HG02678 (cell line): ENCODE results near the gene PGD.
"Not testable (repeated sequence)": the region's sequence is repeated elsewhere in the genome, so short reads cannot be mapped to it uniquely, and the experiment has no call there.

Experiments
- ATAC-seq: cut with Tn5 transposase; IDR thresholded peaks from one replicate; pipeline ENCODE4 v1.9.1; 2021; ENCODE audit warnings: mild to moderate bottlenecking, moderate library complexity; ENCODE audit not compliant: unreplicated experiment

Gene PGD

DNA sequence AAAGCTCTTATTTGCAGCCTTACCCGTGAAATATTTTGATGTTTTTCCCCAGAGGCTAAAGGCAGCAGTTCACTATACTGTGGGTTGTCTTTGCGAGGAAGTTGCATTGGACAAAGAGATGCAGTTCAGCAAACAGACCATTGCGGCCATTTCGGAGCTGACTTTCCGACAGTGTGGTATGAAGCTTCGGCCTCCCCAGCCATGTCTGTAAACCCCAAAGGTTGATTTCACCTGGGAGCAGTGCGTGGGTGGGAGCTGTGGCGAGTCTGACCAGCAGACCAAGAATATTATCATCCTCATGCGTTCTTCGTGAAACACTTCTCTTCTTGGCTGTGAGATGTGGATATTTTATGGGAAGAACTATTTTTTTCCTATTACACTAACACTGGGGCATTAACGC, 34.9 kb downstream of the PGD start:
- ATAC-seq: no peak

DNA sequence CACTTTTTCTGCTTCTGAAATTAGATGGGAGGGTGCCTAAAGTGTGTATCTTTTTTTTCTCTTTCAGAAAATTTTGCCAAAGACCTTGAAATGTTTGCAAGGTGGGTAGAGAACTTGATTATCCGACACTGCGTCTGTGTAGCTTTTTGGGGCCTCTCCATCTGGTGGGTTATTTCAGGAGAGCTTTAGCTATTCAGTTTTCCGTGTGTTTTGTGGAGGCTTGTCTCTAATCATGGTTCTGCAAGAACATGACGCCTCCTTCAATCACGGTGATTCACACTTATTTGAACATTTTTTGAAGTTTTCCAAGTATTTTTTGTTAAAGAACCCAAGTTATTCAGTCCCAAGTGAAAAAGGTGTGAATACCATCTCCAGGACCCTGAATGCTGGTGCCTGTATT, 35.7 kb downstream of the PGD start:
- ATAC-seq: no peak

DNA sequence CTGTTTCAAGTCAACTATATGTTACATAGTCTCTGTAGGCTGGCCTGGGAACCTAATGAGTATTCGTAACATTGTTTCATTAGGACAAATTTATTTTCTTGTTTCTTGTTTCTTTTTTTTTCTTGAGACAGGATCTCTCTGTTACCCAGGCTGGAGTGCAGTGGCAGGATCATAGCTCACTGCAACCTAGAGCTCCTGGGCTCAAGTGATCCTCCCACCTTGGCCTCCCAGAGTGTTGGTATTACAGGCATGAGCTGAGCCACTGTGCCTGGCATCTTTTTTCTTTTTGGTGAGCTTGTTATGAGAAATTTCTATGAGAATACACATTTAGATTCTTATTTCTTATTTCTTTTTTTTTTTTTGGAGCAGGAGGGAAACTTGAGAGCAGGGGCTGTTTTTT, 38.2 kb downstream of the PGD start:
- ATAC-seq: no peak

DNA sequence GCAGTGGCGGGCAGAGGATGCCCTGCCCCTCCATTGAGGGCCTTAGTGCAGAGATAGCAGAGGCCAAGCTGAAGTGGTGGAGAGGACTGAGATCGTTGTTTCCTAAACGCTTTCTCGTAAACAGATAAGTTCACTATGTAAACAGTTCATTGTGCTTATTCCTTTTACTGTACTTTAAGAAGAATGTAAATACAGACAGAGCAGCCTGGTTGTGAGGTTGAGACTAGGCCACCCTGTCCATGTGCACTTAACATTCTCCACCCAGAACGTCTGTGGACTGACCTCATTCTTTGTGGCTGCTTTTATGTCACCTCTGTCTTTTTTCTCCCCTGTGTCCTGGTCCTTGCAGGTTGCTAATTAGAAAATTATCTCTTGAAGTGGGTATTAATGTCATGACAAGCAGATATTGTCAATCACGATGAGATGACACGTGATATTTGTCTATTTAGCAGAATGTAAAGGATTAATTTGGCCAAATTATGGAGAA, 39.9 kb downstream of the PGD start:
- no peak for ATAC-seq

DNA sequence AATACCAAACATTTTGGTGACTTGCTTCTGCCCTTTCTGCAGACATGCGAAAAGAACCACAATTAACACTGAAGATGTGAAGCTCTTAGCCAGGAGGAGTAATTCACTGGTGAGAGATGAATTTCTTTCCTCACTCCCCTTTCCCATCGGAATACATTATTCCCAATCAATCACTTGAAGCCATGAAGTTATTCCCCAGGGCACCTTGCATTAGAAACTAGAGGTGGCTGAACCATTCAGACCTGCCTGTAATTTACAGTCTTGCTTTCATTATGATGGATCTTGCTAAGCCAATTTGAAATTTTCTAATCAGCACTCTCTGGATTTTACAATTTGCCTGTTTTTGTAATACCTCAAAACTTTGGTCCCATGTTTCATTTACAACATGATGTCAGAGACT, 41.4 kb downstream of the PGD start:
- no peak for ATAC-seq

DNA sequence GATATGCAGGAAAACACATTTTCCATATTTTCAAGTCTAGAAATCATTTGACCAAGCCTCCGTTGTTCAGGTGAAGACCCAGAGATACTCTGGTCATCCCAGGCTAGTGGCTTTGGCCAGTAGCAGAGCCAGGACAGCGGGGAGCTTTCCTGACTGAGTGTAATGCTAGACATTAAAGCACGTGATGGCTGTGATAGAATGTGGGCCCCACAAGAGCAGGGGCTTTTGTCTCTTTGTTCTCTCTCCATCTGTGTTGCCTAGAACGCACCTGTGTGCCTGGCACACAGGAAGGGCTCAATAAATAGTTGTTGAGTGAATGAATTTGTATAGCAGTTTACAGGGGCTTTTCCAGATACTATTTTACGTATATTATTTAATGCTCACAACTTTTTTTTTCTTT, 41.9 kb downstream of the PGD start:
- no peak for ATAC-seq

DNA sequence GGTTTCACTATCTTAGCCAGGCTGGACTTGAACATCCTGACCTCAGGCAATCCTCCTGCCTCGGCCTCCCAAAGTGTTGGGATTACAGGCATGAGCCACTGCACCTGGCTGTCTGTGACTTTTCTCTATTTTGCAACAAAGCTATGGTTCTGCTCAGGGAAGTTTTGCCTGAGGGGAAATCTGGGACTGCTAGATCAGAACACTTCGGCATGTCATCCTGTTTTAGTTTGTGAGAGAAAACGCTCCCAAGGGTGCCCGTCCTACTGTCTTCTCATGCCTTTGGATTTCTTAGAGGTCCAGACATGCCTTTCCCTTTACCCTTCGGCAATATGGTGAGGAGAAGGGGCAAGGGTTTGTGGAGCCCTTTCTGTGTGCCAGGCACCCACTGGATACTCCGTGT, 45.4 kb downstream of the PGD start:
- no peak for ATAC-seq

DNA sequence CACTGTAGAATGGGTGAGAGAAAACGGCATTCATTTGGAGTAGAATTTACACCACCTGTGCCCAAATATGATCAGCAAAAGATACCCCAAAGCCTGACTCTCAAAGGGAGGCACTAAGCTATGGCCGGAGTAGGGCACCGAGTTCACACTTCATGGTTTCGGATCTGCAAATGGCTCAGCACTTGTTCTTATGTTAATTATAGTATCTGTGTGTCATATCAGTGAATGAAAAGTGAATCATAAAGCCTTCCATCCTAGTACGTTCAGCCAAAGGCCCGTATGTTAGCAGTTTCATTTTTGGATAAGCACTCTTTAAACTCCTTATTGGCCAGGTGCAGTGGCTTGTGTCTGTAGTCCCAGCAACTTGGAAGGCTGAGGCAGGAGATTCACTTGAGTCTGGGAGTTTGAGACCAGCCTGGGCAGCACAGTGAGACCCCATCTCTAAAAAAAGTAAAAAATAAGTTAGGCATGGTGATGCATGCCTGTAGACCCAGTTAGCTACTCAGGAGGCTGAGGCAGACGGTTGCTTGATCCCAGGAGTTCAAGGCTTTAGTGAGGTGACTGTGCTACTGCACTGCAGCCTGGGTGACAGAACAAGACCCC, 46.0 kb downstream of the PGD start:
- ATAC-seq: no peak

DNA sequence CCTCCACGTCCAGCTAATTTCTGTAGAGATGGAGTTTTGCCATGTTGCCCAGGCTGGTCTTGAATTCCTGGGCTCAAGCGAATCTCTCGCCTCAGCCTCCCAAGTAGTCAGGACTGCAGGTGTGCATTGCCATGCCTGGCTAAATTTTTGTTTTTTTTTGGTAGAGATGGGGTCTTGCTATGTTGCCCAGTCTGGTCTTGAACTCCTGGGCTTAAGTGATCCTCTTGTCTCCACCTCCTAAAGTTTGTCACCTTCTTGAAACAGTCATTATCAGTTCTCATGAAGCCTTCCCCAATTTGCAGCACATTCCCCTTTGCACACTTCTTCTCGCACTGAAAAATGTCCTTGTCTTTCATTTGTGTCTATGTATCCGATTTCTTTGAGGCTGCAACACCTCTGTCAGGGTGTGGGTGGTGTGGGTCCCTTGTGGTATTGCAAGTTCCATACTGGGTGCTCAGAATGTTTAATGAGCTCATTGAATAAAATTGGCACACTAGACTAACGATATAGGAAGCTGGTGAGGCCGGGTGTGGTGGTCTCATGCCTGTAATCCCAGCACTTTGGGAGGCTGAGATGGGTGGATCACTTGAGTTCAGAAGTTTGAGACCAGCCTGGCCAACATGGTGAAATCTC, 48.0 kb downstream of the PGD start:
- no peak for ATAC-seq

DNA sequence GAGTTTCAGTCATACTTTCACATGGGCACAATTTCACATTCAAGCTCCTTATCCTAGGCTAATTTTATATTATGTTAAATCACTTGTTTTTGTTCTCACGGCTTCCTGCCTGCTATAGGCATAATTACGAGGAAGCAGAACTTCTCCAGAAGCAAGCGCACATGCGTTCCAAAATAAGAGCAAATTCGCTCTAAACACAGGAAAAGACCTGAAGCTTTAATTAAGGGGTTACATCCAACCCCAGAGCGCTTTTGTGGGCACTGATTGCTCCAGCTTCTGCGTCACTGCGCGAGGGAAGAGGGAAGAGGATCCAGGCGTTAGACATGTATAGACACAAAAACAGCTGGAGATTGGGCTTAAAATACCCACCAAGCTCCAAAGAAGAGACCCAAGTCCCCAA, 50.9 kb downstream of the PGD start, which contains the start of gene CORT:
Gene CORT (plus strand): TSS at position 281 of the 400 bp plus-strand sequence. CDS start 193 bp downstream, outside the sequence.
- ATAC-seq: no peak

DNA sequence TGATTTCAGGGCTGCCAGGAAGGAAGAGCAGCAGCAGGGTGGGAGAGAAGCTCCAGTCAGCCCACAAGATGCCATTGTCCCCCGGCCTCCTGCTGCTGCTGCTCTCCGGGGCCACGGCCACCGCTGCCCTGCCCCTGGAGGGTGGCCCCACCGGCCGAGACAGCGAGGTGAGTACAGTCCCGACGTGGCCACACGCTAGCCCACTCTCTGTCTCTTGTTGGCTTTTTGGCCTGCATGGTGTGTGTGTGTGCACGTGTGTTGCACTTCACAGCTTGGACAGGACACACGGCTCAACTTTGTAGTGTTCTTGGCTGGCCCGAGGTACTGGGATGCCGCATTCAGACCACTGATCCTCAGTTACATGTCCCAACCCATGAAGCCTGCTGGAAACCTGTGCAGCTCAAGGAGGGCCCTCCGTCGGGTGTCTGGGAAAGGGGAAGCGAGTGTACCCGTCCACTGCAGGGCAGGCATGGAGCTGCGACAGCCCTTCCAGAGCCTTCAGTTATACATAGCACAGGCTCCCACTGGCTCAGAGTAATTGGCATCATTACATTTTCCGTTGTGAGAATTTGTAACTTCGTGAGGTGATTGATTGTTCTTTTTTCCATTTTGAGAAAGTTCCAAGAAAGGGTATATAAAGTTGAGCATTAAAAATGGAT, 51.4 kb downstream of the PGD start:
- no peak for ATAC-seq

DNA sequence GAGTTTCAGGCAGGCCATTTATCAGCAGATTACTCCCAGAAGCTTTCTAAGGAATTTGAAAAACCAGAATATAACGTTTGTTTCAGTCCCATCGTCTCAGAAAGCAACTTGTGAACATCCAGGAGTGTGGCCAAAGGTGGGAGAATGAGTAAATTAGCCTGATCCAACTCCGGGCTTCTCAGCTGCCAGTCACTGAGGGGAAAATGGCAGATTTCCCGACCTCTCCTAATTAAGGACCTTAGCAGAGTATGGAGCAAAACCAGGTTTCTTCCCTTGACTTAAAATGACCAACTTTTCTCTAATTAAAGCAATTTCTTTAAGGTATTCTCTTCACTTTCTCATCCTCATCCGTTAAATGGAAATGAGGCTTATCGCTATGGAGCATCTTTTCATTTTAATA, 52.0 kb downstream of the PGD start:
- no peak for ATAC-seq

DNA sequence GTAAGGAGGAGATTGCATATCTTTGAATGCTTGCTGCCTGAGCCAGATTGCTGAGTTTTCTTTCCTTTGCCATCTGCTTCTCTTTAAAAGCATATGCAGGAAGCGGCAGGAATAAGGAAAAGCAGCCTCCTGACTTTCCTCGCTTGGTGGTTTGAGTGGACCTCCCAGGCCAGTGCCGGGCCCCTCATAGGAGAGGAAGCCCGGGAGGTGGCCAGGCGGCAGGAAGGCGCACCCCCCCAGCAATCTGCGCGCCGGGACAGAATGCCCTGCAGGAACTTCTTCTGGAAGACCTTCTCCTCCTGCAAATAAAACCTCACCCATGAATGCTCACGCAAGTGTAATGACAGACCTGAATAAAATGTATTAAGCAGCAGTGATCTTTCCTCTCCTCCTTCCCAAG, 52.4 kb downstream of the PGD start:
- no peak for ATAC-seq

DNA sequence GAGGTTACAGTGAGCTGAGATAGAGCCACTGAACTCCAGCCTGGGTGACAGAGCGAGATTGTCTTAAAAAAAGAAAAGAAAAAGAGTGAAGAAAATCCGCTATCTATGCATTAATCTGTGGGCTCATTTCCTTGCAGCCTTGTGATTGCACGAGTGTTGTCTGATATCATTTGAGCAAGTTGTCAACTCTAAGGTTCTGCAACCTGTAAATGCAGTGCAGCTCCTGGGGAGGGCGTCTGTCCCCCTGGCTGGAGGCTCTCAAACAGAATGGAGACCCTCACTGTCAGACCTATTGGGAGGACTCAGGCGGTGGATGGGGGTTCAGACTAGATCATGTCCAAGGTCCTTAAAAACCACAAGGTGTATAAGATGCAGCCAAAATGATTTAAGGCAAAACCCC, 57.2 kb downstream of the PGD start:
- ATAC-seq: no peak

DNA sequence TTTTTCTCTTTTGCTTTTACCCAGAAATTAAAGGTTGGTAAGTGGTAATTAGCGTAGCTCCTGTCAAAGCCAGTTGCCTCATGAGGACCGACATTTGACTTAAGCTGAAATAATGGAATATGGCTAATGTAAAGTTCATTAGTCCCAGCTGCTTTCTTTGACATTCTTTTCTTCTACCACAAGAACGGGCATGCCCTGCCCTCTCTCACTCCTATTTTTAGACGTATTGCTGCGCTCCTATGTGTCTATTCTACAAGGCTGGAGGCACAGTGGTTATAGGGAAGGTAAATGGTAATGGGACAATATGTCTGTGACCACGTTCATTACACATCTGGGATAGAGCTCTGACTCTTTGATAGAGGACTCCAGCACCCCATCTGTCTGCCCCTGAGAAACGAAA, 57.8 kb downstream of the PGD start:
- no peak for ATAC-seq

DNA sequence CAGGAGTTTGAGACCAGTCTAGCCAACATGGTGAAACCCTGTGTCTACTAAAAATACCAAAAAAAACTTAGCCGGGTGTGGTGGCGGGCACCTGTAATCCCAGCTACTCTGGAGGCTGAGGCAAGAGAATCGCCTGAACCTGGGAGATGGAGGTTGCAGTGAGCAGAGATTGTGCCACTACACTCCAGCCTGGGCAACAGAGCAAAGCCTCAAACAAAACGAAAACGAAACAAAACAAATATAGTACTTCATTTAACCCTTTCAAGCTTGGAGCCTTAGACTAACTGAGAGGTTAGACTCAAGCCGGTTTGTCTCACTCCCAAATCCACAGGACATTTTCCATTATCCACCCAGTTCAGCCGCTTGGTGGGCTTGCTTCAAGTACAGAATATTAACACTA, 58.6 kb downstream of the PGD start:
- ATAC-seq: not testable (repeated sequence)

DNA sequence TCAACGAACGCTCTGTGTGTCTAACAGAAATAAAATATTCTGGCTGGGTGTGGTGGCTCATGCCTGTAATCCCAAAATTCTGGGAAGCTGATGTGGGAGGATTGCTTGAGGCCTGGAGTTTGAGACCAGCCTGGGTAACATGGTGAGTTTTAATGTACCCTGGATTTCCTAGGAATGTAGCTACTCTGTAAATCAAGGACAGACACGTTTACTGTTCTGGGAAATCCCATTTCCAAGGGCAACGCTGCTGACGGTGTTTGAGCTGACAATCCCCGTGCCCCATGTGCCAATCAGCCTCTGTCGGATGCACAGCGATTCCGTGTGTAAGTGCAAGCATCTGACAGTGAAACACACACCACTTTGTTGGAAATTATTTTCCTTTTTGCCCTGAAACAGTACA, 59.0 kb downstream of the PGD start:
- ATAC-seq: no peak

DNA sequence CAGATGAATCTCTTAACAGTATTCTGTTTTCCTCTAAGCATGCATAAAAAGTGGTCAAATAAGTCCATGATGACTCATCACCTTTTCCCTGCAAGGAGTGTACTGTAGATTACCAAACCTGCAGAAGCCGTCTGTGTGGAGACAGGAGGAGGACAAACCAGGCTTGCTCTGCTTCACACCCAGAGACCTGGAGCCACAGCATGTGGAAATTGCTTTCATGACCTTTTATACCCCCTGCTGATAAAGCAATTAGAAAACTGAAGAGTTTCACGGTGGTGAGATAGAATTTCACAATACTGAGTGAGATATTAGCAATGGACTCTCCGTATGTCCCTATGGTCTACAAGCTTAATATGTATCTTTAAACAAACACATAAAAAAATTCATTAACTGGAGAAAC, 60.3 kb downstream of the PGD start:
- ATAC-seq: no peak

DNA sequence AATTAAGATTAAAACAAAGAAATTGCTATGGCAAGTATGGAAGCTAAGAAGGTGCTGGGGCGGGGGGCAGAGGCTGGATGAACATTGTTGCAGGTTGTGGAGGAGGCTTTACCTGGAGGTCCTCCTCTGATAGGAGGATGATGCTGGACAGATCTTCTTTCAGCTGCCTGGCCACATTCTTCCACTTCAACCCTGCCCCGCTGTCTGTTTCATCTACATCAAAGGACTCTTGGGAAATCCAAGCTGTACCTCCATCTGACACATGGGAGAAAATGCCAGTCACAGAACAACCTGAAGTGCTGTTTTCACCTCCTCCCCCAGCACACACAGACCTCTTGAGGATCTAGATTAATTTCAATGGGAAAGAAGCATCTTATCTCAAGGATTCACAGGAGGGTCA, 68.2 kb downstream of the PGD start:
- no peak for ATAC-seq

DNA sequence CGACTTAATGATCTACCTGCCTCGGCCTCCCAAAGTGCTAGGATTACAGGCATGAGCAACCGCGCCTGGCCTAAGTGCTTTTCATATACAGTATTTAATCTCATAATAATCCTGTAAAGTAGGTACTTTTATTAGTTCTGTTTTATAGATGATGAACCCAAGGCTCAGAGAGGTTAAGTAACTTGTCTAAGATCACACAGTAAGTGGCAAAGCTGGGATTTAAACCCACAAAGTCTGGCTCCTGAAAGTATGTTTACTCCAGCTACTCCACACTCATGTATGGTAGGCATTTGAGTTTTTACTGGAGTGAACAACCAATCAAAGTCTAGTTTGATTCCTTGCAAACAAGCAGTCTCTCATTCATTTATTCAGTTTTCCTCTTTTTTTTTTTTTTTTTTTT, 71.2 kb downstream of the PGD start:
- no peak for ATAC-seq
